GM19035 (cell line): ENCODE measurements around the gene MAN2A2.

Experiments used
- ATAC-seq: cut with Tn5 transposase; IDR thresholded peaks from one replicate; pipeline ENCODE4 v1.9.1; 2021; ENCODE audit not compliant: unreplicated experiment

MAN2A2 gene

GRCh38 chr15:90902840-90903732 lies at the start of gene MAN2A2:
MAN2A2 (plus strand) TSS chr15:90903302; CDS start chr15:90904208, 906 bp downstream.
- ATAC-seq: peak; percentile 63

DNA sequence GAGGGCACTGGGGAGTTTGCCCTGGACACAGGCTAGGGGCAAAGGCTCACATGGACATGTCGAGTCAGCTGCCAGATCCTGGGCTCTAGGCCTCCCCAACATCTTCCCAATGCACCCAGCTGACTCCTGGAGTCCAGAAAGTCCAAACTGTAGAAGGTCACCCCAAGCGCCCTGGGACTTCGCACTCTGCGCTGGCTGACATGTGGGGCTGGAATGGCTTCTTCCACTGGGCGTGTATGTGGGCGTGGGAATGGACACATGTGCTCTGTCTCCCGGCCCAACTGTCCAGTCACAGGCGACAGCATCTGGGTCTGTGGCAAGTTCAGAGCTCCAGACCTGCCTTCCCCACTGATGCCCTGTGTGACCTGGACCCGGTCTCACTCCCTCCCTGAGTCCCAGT lies 48.0 kb upstream of the MAN2A2 start:
- no peak for ATAC-seq

GRCh38 chr15:90857337-90857736 lies 45.8 kb upstream of the MAN2A2 start:
- no peak for ATAC-seq

DNA sequence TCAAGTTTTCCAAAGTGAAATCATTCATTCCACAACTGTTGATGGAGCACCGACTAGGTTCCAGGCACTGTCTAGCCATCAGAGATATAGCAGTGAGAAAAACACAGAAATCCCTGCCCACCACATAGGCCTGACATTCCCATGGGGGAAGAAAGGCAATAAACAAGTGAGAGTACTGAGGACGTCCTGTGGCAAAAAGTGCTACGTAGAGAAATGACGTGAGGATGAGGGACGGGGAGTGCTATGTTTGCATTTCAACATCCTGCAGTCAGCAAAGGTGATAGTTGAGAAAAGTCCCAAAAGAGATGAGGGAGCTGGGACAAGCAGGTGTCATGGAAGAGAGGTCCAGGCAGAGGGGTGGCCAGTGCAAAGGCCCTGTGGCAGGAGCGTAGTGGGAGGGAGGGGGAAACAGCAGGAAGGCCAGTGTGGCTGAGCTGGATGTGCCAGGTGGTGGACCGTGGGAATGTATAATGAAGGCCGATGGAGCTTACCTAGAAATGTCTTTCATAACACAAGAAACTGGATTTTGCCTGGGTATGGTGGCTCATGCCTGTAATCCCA lies 45.1 kb upstream of the MAN2A2 start:
- ATAC-seq: no peak

DNA sequence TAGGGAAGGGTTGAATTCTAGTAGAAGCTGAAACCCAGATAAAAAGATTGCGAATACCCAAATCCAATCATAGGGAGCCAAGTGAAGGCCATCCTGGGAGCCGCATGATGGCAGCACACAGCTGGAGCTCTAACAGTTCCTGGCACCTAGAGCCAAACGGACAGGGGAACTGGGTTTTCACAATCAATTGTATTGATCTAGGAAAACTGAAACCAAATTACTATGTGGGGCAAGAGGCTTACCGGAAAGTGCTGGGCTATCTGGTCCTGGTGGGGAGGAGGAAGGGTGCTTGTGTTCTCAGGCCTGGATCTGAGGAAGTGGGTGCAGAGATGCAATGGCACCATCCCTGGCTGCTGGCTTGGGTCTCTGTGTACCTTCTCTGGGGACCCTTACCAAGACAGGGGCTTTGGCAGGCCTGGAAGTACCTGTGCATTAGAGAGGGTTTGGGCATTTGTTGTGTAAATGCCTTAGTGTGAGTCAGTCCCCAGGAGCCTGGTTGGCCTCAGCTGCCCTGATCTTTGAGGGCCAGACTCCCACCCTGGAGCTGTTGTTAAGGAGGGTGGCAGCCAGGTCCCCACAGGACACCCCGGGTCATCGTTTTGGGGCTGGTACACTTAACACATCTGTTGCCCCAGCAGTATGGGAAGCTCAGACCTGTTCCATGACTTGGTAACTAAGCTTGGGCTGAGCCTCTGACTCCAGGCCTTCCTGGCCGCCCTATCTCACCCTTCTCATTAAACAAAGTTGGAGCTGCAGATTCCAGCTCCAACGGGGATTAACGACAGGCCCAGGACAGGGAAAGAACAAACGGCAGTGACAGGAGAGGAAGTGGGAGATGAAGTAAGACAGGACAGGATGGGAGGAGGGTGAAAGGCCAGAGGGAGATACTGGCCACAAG lies 43.6 kb upstream of the MAN2A2 start:
- no peak for ATAC-seq

DNA sequence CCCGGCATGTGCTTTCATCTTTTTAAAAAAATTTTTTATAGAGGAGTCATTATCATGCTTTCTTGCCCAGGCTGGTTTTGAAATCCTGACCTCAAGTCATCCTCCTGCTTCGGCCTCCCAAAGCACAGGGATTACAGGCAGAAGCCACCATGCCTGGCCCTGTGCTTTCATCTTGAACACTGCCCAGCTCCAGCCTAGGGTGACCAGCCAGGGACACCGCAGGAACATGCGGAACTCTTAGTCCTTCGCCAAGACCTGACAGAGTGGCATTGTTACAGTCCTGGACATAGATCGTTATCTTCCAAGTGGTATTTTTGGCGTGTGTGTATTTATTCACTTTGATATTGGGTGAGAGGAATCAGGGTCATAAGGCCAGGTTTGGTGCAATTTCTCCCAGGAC lies 42.7 kb upstream of the MAN2A2 start:
- no peak for ATAC-seq

- no peak for ATAC-seq
Measured at GRCh38 chr15:90860942-90861675, 42.0 kb upstream of the MAN2A2 start.

DNA sequence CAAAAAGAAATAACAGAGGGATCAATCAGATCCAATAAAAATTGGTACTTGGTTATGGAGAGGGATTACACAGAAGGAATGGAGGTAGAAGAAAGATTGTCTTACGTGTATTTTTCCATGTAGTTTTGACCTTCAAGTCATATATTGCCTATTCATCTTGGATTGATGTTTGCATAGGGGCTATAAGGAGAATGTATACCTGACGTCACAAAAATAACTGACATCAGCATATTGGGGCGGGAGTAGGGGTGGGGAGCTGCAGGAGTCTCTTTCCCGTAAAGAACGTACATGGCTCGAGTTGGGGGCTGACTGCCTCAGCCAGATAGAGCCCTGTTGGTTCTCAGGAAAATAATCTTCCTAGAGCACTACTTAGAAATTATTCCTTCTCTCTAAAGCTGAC lies 40.6 kb upstream of the MAN2A2 start:
- no peak for ATAC-seq

GRCh38 chr15:90862964-90863778 lies 39.9 kb upstream of the MAN2A2 start:
- no peak for ATAC-seq

DNA sequence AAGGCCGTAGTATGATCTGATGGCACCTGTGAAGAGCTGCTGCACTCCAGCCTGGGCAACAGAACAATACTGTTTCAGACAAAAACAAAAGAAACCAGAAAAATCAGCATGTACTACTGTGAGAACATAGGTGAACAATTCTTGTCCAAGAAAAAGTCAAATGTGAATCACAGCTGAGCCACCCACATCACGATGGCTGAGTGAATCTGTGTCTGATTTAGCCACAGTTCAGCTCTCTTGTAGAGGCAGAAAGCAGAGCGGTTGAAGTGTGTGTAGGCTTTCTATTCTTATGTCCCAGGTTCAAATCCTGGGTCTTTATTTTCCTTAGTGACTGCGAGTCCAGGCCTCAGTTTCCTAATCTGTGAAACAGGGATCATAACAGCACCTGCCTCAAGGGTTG lies 39.1 kb upstream of the MAN2A2 start:
- ATAC-seq: no peak

DNA sequence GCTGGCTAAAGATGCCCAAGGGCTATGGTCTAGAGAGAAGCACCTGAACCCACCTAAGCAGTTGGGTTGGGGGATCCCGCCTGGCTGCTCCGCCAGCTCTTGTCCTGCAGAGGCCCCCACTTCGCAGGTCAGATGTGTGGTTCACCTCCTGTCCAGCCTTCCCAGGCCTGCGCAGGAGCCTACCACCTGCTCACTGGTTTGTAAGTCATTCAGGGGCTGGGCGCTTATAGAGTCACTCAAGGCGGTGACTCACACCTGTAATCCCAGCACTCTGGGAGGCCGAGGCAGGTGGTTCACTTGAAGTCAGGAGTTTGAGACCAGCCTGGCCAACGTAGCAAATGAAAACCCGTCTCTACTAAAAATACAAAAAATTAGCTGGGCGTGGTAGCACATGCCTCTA lies 38.6 kb upstream of the MAN2A2 start:
- no peak for ATAC-seq

- ATAC-seq: no peak
Measured at GRCh38 chr15:90865702-90866101, 37.4 kb upstream of the MAN2A2 start.

- no peak for ATAC-seq
Measured at GRCh38 chr15:90866161-90866715, 36.9 kb upstream of the MAN2A2 start.

DNA sequence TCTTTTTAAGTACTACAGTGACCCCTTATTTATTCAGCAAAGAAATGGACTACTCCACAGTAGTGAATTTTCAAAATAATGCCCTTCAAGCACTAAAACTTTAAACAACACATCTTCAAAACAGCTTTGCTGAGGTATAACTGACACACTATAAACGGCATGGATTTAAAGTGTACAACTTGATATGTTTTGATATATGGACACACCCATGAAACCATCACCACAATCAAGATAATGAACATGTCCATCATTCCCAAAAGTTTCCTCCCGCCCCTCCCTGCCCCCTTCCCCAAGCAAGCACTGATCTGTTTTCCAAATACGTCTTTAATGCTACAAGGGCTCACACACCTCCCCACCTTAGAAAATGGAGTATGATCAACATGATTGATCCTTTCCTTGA lies 36.3 kb upstream of the MAN2A2 start:
- no peak for ATAC-seq

DNA sequence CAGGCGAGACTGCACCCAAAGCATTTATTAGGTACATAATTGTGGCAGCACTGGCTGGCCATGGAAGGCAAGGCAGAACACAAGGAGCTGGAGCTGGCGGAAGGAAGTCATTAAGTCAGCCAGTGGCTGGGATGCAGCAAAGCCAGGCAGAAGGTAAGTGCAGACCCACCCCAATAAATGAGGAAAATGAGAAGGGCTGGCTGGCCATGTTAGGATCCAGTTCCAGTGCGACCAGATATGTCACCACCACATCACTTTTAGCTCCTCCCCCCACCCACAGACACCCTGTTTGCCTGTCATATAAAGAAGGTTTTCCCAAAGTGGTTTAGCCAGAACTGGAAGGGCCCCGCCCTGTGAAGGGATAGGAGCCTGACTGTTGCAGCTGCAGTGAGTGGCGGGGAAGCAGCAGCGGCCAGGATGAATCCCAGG lies 34.8 kb upstream of the MAN2A2 start, which contains the start of gene FURIN:
TSS of gene FURIN (plus strand) at position 328 of the 429 bp plus-strand sequence. CDS start 7,153 bp downstream, outside the sequence.
- ATAC-seq: no peak

DNA sequence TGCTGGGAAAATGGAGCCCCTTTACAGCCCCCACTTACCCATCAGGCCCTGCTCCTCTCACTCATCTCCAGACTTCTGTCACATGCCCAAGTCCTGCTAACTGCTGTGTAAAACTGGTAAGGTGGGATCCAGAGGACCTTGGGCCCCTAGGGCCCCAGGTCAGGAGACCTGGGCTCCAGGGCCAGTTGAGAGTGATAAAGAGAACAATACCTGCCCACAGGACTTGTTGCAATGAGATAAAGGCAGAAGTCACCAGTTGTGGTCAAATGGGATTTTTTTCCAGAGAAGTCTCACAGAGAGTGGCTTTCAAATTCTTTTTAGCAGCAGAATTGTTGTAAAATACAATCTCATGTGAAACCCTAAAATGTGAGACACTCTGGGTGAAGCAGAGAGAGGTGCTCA lies 34.0 kb upstream of the MAN2A2 start:
- no peak for ATAC-seq

GRCh38 chr15:90869601-90870353 lies 33.3 kb upstream of the MAN2A2 start:
- no peak for ATAC-seq

- ATAC-seq: no peak
Measured at GRCh38 chr15:90870354-90871138, 32.6 kb upstream of the MAN2A2 start.
